H9 (cell line): ENCODE results near the gene IRF2BPL. TPM values are rescaled to one million over a fixed set of nuclear protein-coding genes. Genes with fewer than 3 reads are reported as not detected.

Source experiments
- DNase-seq: peaks from one replicate; pipeline ENCODE4 v3.0.0-alpha.2; 2017
- H2AFZ ChIP-seq: one replicate; pipeline ENCODE4 v1.6.1; 2013; ENCODE audit warnings: mild to moderate bottlenecking, low read length, control low read depth, moderate library complexity
- H2AK5ac ChIP-seq: 2 replicates; pipeline ENCODE4 v1.6.1; 2013; ENCODE audit warnings: low read length, control low read depth, mixed read lengths; ENCODE audit not compliant: insufficient read length
- H2BK120ac ChIP-seq: one replicate; pipeline ENCODE4 v1.6.1; 2013; ENCODE audit warnings: low read depth, mild to moderate bottlenecking, low read length, control low read depth, inconsistent platforms; ENCODE audit not compliant: poor library complexity, severe bottlenecking
- H2BK12ac ChIP-seq: 2 replicates; pipeline ENCODE4 v1.6.1; 2013; ENCODE audit warnings: low read length, control low read depth, mixed read lengths, low read depth; ENCODE audit not compliant: insufficient read length
- H2BK15ac ChIP-seq: 2 replicates; pipeline ENCODE4 v1.6.1; 2013; ENCODE audit warnings: low read depth, low read length, control low read depth
- H2BK20ac ChIP-seq: one replicate; pipeline ENCODE4 v1.6.1; 2013; ENCODE audit warnings: low read depth, mild to moderate bottlenecking, low read length, control low read depth, inconsistent platforms; ENCODE audit not compliant: poor library complexity, severe bottlenecking
- H2BK5ac ChIP-seq: 2 replicates; pipeline ENCODE4 v1.6.1; 2013; ENCODE audit warnings: low read length, control low read depth, mixed read lengths; ENCODE audit not compliant: insufficient read length
- H3K14ac ChIP-seq: 2 replicates; pipeline ENCODE4 v1.6.1; 2013; ENCODE audit warnings: low read length, control low read depth; ENCODE audit not compliant: insufficient read depth
- H3K18ac ChIP-seq: 2 replicates; pipeline ENCODE4 v1.6.1; 2013; ENCODE audit warnings: low read depth, mild to moderate bottlenecking, mixed read lengths, low read length, control low read depth; ENCODE audit not compliant: insufficient read length
- H3K23ac ChIP-seq: 2 replicates; pipeline ENCODE4 v1.6.1; 2013; ENCODE audit warnings: low read length, control low read depth, mixed read lengths, low read depth; ENCODE audit not compliant: insufficient read length
- H3K23me2 ChIP-seq: 2 replicates; pipeline ENCODE4 v1.6.1; 2013; ENCODE audit warnings: low read depth, mild to moderate bottlenecking, mixed read lengths, low read length, control low read depth; ENCODE audit not compliant: insufficient read length, poor library complexity, severe bottlenecking
- H3K27ac ChIP-seq: 2 replicates; pipeline ENCODE4 v1.5.1; 2013; ENCODE audit warnings: low read length, control low read depth, mixed read lengths, low read depth; ENCODE audit not compliant: insufficient read length
- H3K27me3 ChIP-seq: 2 replicates; pipeline ENCODE4 v1.6.1; 2013; ENCODE audit warnings: low read length, control low read depth, inconsistent platforms; ENCODE audit not compliant: insufficient read depth
- H3K4ac ChIP-seq: 2 replicates; pipeline ENCODE4 v1.6.1; 2013; ENCODE audit warnings: low read depth, mild to moderate bottlenecking, control low read depth, inconsistent platforms, low read length, moderate library complexity
- H3K4me1 ChIP-seq: 2 replicates; pipeline ENCODE4 v1.6.1; 2013; ENCODE audit warnings: low read length, control low read depth, inconsistent platforms; ENCODE audit not compliant: insufficient read depth
- H3K4me2 ChIP-seq: 2 replicates; pipeline ENCODE4 v1.6.1; 2013; ENCODE audit warnings: low read length, control low read depth, mixed read lengths; ENCODE audit not compliant: insufficient read length, insufficient read depth
- H3K56ac ChIP-seq: 2 replicates; pipeline ENCODE4 v1.6.1; 2013; ENCODE audit warnings: low read depth, mild to moderate bottlenecking, mixed read lengths, low read length, control low read depth; ENCODE audit not compliant: insufficient read length
- H3K79me1 ChIP-seq: 2 replicates; pipeline ENCODE4 v1.6.1; 2013; ENCODE audit warnings: low read depth, mild to moderate bottlenecking, moderate library complexity, low read length, control low read depth, inconsistent platforms; ENCODE audit not compliant: insufficient read depth, poor library complexity, severe bottlenecking
- H3K79me2 ChIP-seq: 2 replicates; pipeline ENCODE4 v1.6.1; 2013; ENCODE audit warnings: low read length, control low read depth, inconsistent platforms; ENCODE audit not compliant: insufficient read depth
- H3K9ac ChIP-seq: 2 replicates; pipeline ENCODE4 v1.6.1; 2013; ENCODE audit warnings: low read length, control low read depth, mixed read lengths; ENCODE audit not compliant: insufficient read length; ENCODE audit errors: extremely low read depth
- H3K9me3 ChIP-seq: one replicate; pipeline ENCODE4 v1.6.1; 2013; ENCODE audit warnings: low read depth, low read length, inconsistent platforms; ENCODE audit not compliant: control insufficient read depth
- H3T11ph ChIP-seq: one replicate; pipeline ENCODE4 v1.6.1; 2013; ENCODE audit warnings: mild to moderate bottlenecking, low read length, control low read depth, inconsistent platforms
- H4K20me1 ChIP-seq: one replicate; pipeline ENCODE4 v1.6.1; 2013; ENCODE audit not compliant: control insufficient read depth, insufficient read length, insufficient read depth
- H4K5ac ChIP-seq: 2 replicates; pipeline ENCODE4 v1.6.1; 2013; ENCODE audit warnings: low read depth, mild to moderate bottlenecking, mixed read lengths, low read length, control low read depth; ENCODE audit not compliant: insufficient read length
- H4K8ac ChIP-seq: replicated peaks from 2 replicates; pipeline ENCODE4 v1.6.1; 2013; ENCODE audit warnings: low read length, control low read depth, mixed read lengths, low read depth; ENCODE audit not compliant: insufficient read length
- H4K91ac ChIP-seq: 2 replicates; pipeline ENCODE4 v1.6.1; 2013; ENCODE audit warnings: low read depth, mild to moderate bottlenecking, moderate library complexity, mixed read lengths, low read length, control low read depth; ENCODE audit not compliant: insufficient read length
- H3K27ac Mint-ChIP-seq, 3 experiments: 2 replicates in 2 of 3; 3 replicates in 1 of 3; pipeline ENCODE4 v1.8.0; 2020 to 2021; ENCODE audit warnings: mixed read lengths in 3 of 3, mild to moderate bottlenecking in 1 of 3, moderate library complexity in 1 of 3
- H3K27me3 Mint-ChIP-seq: 2 replicates; pipeline ENCODE4 v1.8.0; 2021; ENCODE audit warnings: low read depth, mild to moderate bottlenecking, moderate library complexity, mixed read lengths
- H3K36me3 Mint-ChIP-seq, 3 experiments: 2 replicates in 2 of 3; 3 replicates in 1 of 3; pipeline ENCODE4 v1.8.0; 2020 to 2021; ENCODE audit warnings: low read depth in 3 of 3, mixed read lengths in 3 of 3; ENCODE audit not compliant: insufficient read depth in 1 of 3
- H3K4me1 Mint-ChIP-seq, 2 experiments: 2 replicates each; pipeline ENCODE4 v1.8.0; 2020; ENCODE audit warnings: mixed read lengths in 2 of 2
- H3K4me3 Mint-ChIP-seq, 2 experiments: 2 replicates in 1 of 2; 3 replicates in 1 of 2; pipeline ENCODE4 v1.8.0; 2020 to 2021; ENCODE audit warnings: mild to moderate bottlenecking in 2 of 2, mixed read lengths in 2 of 2, moderate library complexity in 1 of 2
- H3K9me3 Mint-ChIP-seq, 2 experiments: 2 replicates in 1 of 2; 3 replicates in 1 of 2; pipeline ENCODE4 v1.8.0; 2020; ENCODE audit warnings: mild to moderate bottlenecking in 2 of 2, mixed read lengths in 2 of 2, moderate library complexity in 1 of 2
- CTCF ChIP-seq: fragments of 200-600 bp; sonication (generic); conservative IDR thresholded peaks from 3 replicates; pipeline ENCODE4 v1.8.0; 2021; ENCODE audit warnings: antibody characterized with exemption, mild to moderate bottlenecking
- WGBS: extraction: QIAGEN DNeasy Blood & Tissue Kit; methylation state at CpG from one replicate; pipeline ENCODE4 v1.1.7; 2013; ENCODE audit warnings: missing lambda C conversion rate, low lambda C conversion rate, mixed read lengths; ENCODE audit not compliant: insufficient read length; ENCODE audit errors: extremely low coverage; 5-methylcytosine and 5-hydroxymethylcytosine counted together
- total RNA-seq: library from RNA; stranded (reverse); gene quantifications from 2 replicates; pipeline ENCODE4 v1.2.1, GENCODE V29; 2021

IRF2BPL gene
- total RNA-seq, 1 experiment from 2014 or later, result 59.0 TPM

GRCh38 chr14:77011245-77011644 lies 17.3 kb downstream of the IRF2BPL start:
- Histone ChIP-seq H2BK15ac (no peak overlapping the region), H3K9me3 (no peaks in the 10 kb centered on the region), H3K79me2 (no peaks in the 10 kb centered on the region), H2BK12ac (no peak overlapping the region), H2AFZ (no peak overlapping the region), H2AK5ac (no peak overlapping the region), H3K18ac (no peak overlapping the region), H4K91ac (no peak overlapping the region), H3K56ac (no peak overlapping the region), H3K9ac (no peak overlapping the region), H3K23me2 (no peaks in the 10 kb centered on the region), H3T11ph (no peak overlapping the region), H3K4me2 (no peak overlapping the region), H4K8ac (no peak overlapping the region), H3K14ac (no peak overlapping the region), H2BK20ac (no peak overlapping the region), H4K5ac (no peak overlapping the region), H3K4ac (no peak overlapping the region), H3K23ac (no peak overlapping the region), H3K27ac (no peak overlapping the region), H3K79me1 (no peaks in the 10 kb centered on the region), H3K27me3 (no peaks in the 10 kb centered on the region), H4K20me1 (no peaks in the 10 kb centered on the region), H2BK120ac (no peak overlapping the region), H3K4me1 (peaks cover 2% of the 10 kb centered on the region; the same call in 1 of the 2 replicates), H2BK5ac (no peak overlapping the region)
- peaks cover 8% of the 10 kb centered on the region for H3K27me3 Mint-ChIP-seq
- H3K4me1 Mint-ChIP-seq, result peaks cover 48 to 49% of the 10 kb centered on the region in 2 experiments
- H3K9me3 Mint-ChIP-seq, result peaks cover 3% of the 10 kb centered on the region in 2 experiments; a peak in 1 of 5 replicates
- WGBS, result no CpG with 5 or more reads among the region's 4 CpGs
- TF ChIP-seq CTCF, result 0 out of 3 replicates have a peak, but pooled peaks have one; percentile 11
- peaks cover 0 to 6% (median 0%) of the 10 kb centered on the region in 3 experiments; a peak in 3 of 7 replicates for H3K36me3 Mint-ChIP-seq
- no peak overlapping the region for H3K4me3 Mint-ChIP-seq
- no peak overlapping the region for H3K27ac Mint-ChIP-seq
- DNase-seq, result no peak
